ENCODE results near the gene CD6. TPM values are rescaled to one million over a fixed set of nuclear protein-coding genes. Genes with fewer than 3 reads are reported as not detected.

The CD6 gene
- polyA plus RNA-seq, 1 experiment, result not detected

DNA sequence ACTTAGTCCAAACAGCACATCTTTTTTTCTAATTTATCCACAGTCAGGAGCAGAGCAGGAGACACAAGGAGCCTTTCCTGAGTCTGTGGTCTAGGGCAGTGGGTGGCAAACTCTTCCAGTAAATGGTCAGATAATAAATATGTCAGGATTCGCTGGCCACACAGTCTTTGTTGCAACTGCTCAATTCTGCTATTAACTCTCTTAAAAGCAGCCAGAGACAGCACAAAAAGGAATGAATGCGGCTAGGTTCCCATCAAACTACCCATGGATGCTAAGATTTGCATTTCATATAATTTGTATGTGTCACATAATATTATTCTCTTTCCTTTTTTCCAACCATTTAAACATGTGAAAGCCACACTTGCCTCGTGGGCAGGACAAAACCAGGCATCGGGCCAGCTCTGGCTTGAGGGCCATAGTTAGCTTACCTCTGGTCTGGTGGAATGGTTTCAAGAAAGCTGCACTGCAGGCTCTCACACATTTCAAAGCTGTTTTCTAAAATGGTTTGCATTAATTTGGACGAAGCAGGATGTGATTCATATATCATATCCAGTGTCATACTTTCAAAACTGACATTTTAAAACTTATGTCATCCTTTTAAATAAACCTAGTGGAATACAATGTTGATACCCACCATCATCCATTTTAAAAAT, 66.1 kb downstream of the CD6 start:
- CTCF ChIA-PET, result no interaction called here
- Histone ChIP-seq H3K9me3 (ENCODE audit: control insufficient read depth, insufficient read depth, low read length) (no peaks in the 10 kb centered on the region; the same call in 1 of the 2 replicates), H3K27ac (ENCODE audit: low read depth, low read length) (no peak overlapping the region), H3K27me3 (ENCODE audit: control insufficient read depth, insufficient read depth, low read length) (peaks cover 16% of the 10 kb centered on the region), H3K4me3 (ENCODE audit: low read depth, low read length) (no peak overlapping the region)
- TF ChIP-seq, protein P1, sequence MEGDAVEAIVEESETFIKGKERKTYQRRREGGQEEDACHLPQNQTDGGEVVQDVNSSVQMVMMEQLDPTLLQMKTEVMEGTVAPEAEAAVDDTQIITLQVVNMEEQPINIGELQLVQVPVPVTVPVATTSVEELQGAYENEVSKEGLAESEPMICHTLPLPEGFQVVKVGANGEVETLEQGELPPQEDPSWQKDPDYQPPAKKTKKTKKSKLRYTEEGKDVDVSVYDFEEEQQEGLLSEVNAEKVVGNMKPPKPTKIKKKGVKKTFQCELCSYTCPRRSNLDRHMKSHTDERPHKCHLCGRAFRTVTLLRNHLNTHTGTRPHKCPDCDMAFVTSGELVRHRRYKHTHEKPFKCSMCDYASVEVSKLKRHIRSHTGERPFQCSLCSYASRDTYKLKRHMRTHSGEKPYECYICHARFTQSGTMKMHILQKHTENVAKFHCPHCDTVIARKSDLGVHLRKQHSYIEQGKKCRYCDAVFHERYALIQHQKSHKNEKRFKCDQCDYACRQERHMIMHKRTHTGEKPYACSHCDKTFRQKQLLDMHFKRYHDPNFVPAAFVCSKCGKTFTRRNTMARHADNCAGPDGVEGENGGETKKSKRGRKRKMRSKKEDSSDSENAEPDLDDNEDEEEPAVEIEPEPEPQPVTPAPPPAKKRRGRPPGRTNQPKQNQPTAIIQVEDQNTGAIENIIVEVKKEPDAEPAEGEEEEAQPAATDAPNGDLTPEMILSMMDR (IDR thresholded peaks at IDR 0.05; ENCODE audit: low read depth, low read length), result no peak
- POLR2A ChIA-PET, result no interaction called here
- DNase-seq (ENCODE audit: low read depth, low spot score), result no peak

DNA sequence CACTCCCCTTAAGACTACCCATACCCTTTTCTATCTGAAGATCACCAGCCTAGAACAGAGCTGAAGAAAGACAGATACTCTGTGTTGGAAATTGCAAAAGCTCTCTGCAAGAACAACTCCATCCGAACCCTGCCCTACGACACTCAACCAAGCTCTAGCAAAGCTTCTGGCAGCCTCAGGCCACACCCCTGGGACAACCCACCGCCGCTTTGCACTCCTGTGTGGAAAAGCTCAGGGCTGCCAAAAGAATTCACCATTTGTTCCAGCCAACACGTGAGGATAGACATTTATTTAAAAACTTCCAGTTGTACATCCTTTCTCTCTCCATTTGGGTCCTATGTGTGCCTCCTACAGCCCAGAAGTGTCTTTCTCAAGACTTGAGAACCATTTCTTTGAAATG, 68.4 kb downstream of the CD6 start:
- no peaks in the 10 kb centered on the region; the same call in 1 of the 2 replicates for H3K9me3 ChIP-seq (ENCODE audit: control insufficient read depth, insufficient read depth, low read length)
- H3K27ac ChIP-seq (ENCODE audit: low read depth, low read length), result no peak overlapping the region
- DNase-seq (ENCODE audit: low read depth, low spot score), result no peak
- H3K27me3 ChIP-seq (ENCODE audit: control insufficient read depth, insufficient read depth, low read length), result peaks cover 13% of the 10 kb centered on the region
- ChIA-PET POLR2A (no interaction called here), CTCF (no interaction called here)
- H3K4me3 ChIP-seq (ENCODE audit: low read depth, low read length), result no peak overlapping the region
- TF ChIP-seq, protein P1 (IDR thresholded peaks at IDR 0.05; ENCODE audit: low read depth, low read length), result no peak

DNA sequence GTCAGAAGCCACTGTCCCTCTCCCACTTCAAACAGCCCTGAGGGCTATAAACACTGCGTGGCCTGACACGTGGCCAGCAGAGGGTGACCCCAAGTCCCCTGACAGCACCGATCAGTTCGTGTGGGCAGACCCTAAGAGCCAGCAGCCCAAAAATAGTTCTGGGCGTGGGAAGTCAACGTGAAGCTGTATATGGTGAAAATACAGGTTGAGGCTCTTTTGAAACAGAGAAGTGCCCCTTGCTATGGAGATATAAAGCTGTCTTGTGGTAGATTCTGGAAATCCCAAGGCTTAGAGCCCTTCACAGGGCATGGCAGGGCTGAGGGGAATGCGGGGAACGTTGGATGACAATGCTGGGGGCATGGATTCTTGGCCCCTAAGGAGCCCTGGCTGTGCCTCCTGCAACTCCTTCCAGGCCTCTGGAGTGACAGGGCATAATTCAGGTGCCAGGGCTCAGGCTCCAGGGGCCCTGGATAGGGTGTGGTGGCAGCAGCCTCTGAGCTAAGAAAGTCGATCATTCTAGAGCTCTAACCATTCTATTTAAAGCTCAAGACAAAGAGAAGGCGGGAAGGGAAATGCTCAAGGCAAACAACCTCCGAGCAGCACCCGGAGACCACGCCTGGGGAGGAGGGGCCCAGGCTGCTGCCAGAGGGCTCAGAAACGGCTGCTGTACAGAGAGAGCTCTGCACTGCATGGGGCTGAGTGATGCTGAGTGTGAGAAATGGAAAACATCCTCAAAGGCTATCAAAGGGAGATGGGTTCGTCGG, 70.5 kb downstream of the CD6 start:
- TF ChIP-seq, protein P1 (IDR thresholded peaks at IDR 0.05; ENCODE audit: low read depth, low read length), result no peak
- Histone ChIP-seq H3K9me3 (ENCODE audit: control insufficient read depth, insufficient read depth, low read length) (no peaks in the 10 kb centered on the region), H3K27ac (ENCODE audit: low read depth, low read length) (no peak overlapping the region), H3K4me3 (ENCODE audit: low read depth, low read length) (no peak overlapping the region), H3K27me3 (ENCODE audit: control insufficient read depth, insufficient read depth, low read length) (peaks cover 6% of the 10 kb centered on the region)
- ChIA-PET CTCF (interaction anchor here (1.1 kb wide), 1 partner anchor 143 kb away, joined by 3 read pairs; no protein-coding TSS in a partner anchor), POLR2A (no interaction called here)
- no peak for DNase-seq (ENCODE audit: low read depth, low spot score)

DNA sequence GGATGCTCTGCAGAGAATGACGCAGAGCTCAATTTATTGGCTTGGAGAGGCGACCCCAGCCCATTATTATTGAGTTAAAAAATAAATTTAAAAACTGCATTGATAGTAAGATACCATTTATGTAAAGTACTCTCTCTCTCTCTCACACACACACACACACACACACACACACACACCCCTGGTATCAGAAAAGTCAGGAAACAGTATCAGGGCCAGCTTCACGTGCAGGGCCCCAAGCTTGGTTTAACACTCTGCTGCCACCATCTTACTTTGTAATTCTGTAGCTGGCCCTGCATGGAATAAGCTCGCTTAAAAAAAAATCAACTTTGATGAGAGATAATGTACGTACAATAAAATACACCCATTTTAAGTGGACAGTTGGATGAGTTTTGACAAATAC, 71.1 kb downstream of the CD6 start:
- CTCF ChIA-PET, result interaction anchor here (1.1 kb wide), 1 partner anchor 143 kb away, joined by 3 read pairs; no protein-coding TSS in a partner anchor
- H3K9me3 ChIP-seq (ENCODE audit: control insufficient read depth, insufficient read depth, low read length), result no peaks in the 10 kb centered on the region
- peaks cover 8% of the 10 kb centered on the region for H3K27me3 ChIP-seq (ENCODE audit: control insufficient read depth, insufficient read depth, low read length)
- no peak overlapping the region for H3K4me3 ChIP-seq (ENCODE audit: low read depth, low read length)
- no peak for DNase-seq (ENCODE audit: low read depth, low spot score)
- POLR2A ChIA-PET, result no interaction called here
- TF ChIP-seq, protein P1 (IDR thresholded peaks at IDR 0.05; ENCODE audit: low read depth, low read length), result no peak
- no peak overlapping the region for H3K27ac ChIP-seq (ENCODE audit: low read depth, low read length)

DNA sequence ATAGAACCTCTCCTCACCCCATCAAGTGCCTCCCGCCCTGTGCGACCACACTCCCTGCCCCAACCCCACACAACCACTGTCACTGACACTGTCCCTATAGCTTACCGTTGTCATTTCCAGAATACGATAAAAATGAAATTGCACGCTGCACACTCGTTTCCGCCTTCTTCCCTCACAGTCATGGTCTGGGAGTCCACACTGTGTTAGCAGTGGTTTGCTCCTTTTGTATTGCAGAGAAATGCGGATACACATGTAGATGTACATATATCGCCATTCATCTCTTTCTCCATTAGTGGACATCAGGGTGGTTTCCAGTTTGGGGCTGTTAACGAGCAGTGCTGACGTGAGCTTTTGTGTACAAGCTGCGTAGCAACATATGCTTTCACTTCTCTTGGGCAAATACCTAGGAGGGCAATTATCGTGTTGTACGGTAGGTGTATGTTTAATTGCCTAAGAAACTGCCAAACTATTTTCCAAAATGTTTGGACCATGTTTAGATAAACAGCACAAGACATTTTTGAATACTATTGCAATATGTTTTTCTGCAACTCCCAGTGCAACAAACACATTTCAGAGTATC, 71.6 kb downstream of the CD6 start:
- Histone ChIP-seq H3K9me3 (ENCODE audit: control insufficient read depth, insufficient read depth, low read length) (no peaks in the 10 kb centered on the region), H3K4me3 (ENCODE audit: low read depth, low read length) (no peak overlapping the region), H3K27ac (ENCODE audit: low read depth, low read length) (no peak overlapping the region), H3K27me3 (ENCODE audit: control insufficient read depth, insufficient read depth, low read length) (peaks cover 13% of the 10 kb centered on the region)
- TF ChIP-seq, protein P1 (IDR thresholded peaks at IDR 0.05; ENCODE audit: low read depth, low read length), result no peak
- ChIA-PET CTCF (interaction anchor here (1.1 kb wide), 1 partner anchor 144 kb away, joined by 3 read pairs; no protein-coding TSS in a partner anchor), POLR2A (no interaction called here)
- no peak for DNase-seq (ENCODE audit: low read depth, low spot score)
